Heart right ventricle (tissue), 16 donors: ENCODE results near the gene RANBP3. TPM values are rescaled to one million over a fixed set of nuclear protein-coding genes. Genes with fewer than 3 reads are reported as not detected.

Experiments
- ATAC-seq, 8 donors: fragments of 200-7000 bp; cut with Tn5 transposase; one replicate each; pipeline ENCODE4 v1.9.1; 2020; ENCODE audit warnings: mild to moderate bottlenecking in 8 of 8, moderate library complexity in 8 of 8, moderate number of reproducible peaks in 1 of 8
- DNase-seq, 2 donors: peaks; one replicate each; pipeline ENCODE4 v3.0.0-alpha.2; 2020
- H3K27ac ChIP-seq, 10 donors: fragments of 200-600 bp; sonication (generic) in 2 of 10; one replicate each; pipeline versions ENCODE4 v1.5.0 to v1.8.0; 2020 to 2022; ENCODE audit warnings: mild to moderate bottlenecking in 3 of 10
- H3K27me3 ChIP-seq, 7 donors: fragments of 200-600 bp; one replicate each; pipeline ENCODE4 v1.8.0; 2021 to 2022; ENCODE audit warnings: mild to moderate bottlenecking in 2 of 7
- H3K36me3 ChIP-seq, 9 donors: fragments of 200-600 bp; sonication (generic) in 1 of 9; one replicate each; pipeline versions ENCODE4 v1.5.0 to v1.8.0; 2020 to 2022; ENCODE audit warnings: mild to moderate bottlenecking in 2 of 9
- H3K4me1 ChIP-seq, 9 donors: fragments of 200-600 bp; sonication (generic) in 1 of 9; one replicate each; pipeline versions ENCODE4 v1.5.0 to v1.8.0; 2020 to 2022; ENCODE audit warnings: mild to moderate bottlenecking in 4 of 9
- H3K4me3 ChIP-seq, 10 donors: fragments of 200-600 bp; sonication (generic) in 2 of 10; one replicate each; pipeline versions ENCODE4 v1.5.0 to v1.8.0; 2020 to 2022; ENCODE audit warnings: mild to moderate bottlenecking in 7 of 10, moderate library complexity in 2 of 10
- H3K9me3 ChIP-seq, 11 donors: fragments of 200-600 bp in 10 of 11; sonication (generic) in 2 of 11; one replicate each; pipeline versions ENCODE4 v1.5.0 to v1.8.0; 2013 to 2022; ENCODE audit warnings: mild to moderate bottlenecking in 2 of 11, control low read depth in 1 of 11, moderate library complexity in 1 of 11
- CTCF ChIP-seq, 9 donors: fragments of 200-600 bp; sonication (generic) in 2 of 9; IDR thresholded peaks; one replicate each; pipeline versions ENCODE4 v1.5.0 to v1.8.0; 2021 to 2022; ENCODE audit warnings: antibody characterized with exemption in 9 of 9, mild to moderate bottlenecking in 5 of 9, moderate library complexity in 1 of 9
- WGBS, 2 donors: extraction: QIAGEN DNeasy Blood & Tissue Kit; methylation state at CpG; one replicate each; pipeline ENCODE4 v1.1.7; 2013; ENCODE audit warnings: inconsistent platforms in 1 of 2; 5-methylcytosine and 5-hydroxymethylcytosine counted together
- intact Hi-C, 10 donors: fragments of 100-400 bp; cut with DNase I; formaldehyde crosslinking; loops; one replicate each; pipeline versions ENCODE4 v1.11.1 to v1.14.2; 2022
- polyA plus RNA-seq, 2 donors: library from polyadenylated mRNA; stranded (reverse); fragments of 200-250 nt; gene quantifications; one replicate each; pipeline ENCODE4 v1.2.3, GENCODE V29; 2013
- total RNA-seq, 10 donors: library from RNA; stranded (reverse); fragmentation: NEBNext Ultra II Directional in 3 of 10; extraction: Animal tissue kit (Norgen Biotek cat#: 25700) in 3 of 10; gene quantifications; one replicate each; pipeline versions ENCODE4 v1.2.1 to v1.2.4, GENCODE V29; 2021 to 2023
- donor health status: Arrhythmogenic right ventricular cardiomyopathy.
- donor health status: ischemic (EF 13 %, LVEDD 7.1; RV severe dilation, severe dysfunction).
- donor health status: healthy with polysubstance abuse.
- donor health status: DM: no; HTN: yes; CAD: no.
- donor health status: DM: no; HTN: no; CAD: no.
- donor health status: ischemic (EF 25% LVEDD 6.9; RV normal size, moderate dysfunction).
- donor health status: ischemic (EF 25% LVEDD 5.7; RV mildly dilated, moderate dysfunction).
- donor health status: healthy.
- donor health status: DM: yes; HTN: yes; CAD: no.
- donor health status: Ischemic cardiomyopathy.
- donor health status: ischemic (EF 35%, LVEDD 5.7; RV mildly dilated, moderate dysfunction).
- donor health status: nonischemic (EF 11% LVEDD 7.7; RV severe dilation, severe dysfunction).
- donor health status: DM: yes; HTN: yes; CAD: no.
- donor health status: PGD.
- donor health status: ischemic (EF 29% LVEDD 5.4; RV normal size, mild dysfunction).
- donor health status: nonischemic (EF 23%, LVEDD 6.1; RV moderate dilation, normal function).

RANBP3 gene
- total and polyA plus RNA-seq, 12 donors, result 29.5 to 76.1 (median 63.0) TPM

GRCh38 chr19:5958851-5959122, 19.2 kb downstream of the RANBP3 start:
- Histone ChIP-seq H3K9me3 (no peaks in the 10 kb centered on the region), H3K27me3 (no peaks in the 10 kb centered on the region), H3K4me3 (no peak overlapping the region), H3K27ac (peak overlapping the region in 5 of 10 donors; percentile 17 to 55 (median 52)), H3K36me3 (peaks cover 0 to 11% (median 0%) of the 10 kb centered on the region in 9 donors), H3K4me1 (peaks cover 39 to 100% (median 91%) of the 10 kb centered on the region in 9 donors)
- TF ChIP-seq CTCF (IDR thresholded peaks at IDR 0.05), result no peak
- DNase-seq, result no peak
- 88 to 89% methylated on average over 10 of the region's 10 CpGs for WGBS, 2 donors
- intact Hi-C loops, result loop anchor here in 1 of 10 donors (10.0 kb wide), 1 partner anchor 614 kb away; the partner anchor contains the start of gene PTPRS
- no peak for ATAC-seq

- DNase-seq (no peak), ATAC-seq (no peak)
- 88 to 90% methylated on average over 21 of the region's 21 CpGs for WGBS, 2 donors
- Histone ChIP-seq H3K4me1 (peaks cover 42 to 100% (median 95%) of the 10 kb centered on the region in 9 donors), H3K27ac (peak overlapping the region in 4 of 10 donors; percentile 12 to 55 (median 35)), H3K4me3 (no peak overlapping the region), H3K9me3 (no peaks in the 10 kb centered on the region), H3K36me3 (peaks cover 0 to 11% (median 0%) of the 10 kb centered on the region in 9 donors), H3K27me3 (no peaks in the 10 kb centered on the region)
- TF ChIP-seq CTCF (IDR thresholded peaks at IDR 0.05), result no peak
- intact Hi-C loops, result loop anchor here in 1 of 10 donors (10.0 kb wide), 1 partner anchor 613 kb away; the partner anchor contains the start of gene PTPRS
Measured at GRCh38 chr19:5958074-5958850, 19.7 kb downstream of the RANBP3 start.

GRCh38 chr19:5957170-5957569, 20.8 kb downstream of the RANBP3 start:
- ATAC-seq (no peak), DNase-seq (no peak)
- H3K4me3 ChIP-seq, result no peak overlapping the region
- no peaks in the 10 kb centered on the region for H3K9me3 ChIP-seq
- H3K36me3 ChIP-seq, result peaks cover 0 to 11% (median 0%) of the 10 kb centered on the region in 9 donors
- H3K4me1 ChIP-seq, result peaks cover 45 to 100% (median 95%) of the 10 kb centered on the region in 9 donors
- TF ChIP-seq CTCF (IDR thresholded peaks at IDR 0.05), result no peak
- 68 to 70% methylated on average over 10 of the region's 10 CpGs for WGBS, 2 donors
- H3K27ac ChIP-seq, result peak overlapping the region in 2 of 10 donors; percentile 20 to 21
- intact Hi-C loops, result loop anchor here in 1 of 10 donors (10.0 kb wide), 1 partner anchor 612 kb away; the partner anchor contains the start of gene PTPRS
- no peaks in the 10 kb centered on the region for H3K27me3 ChIP-seq

GRCh38 chr19:5956728-5957127, 21.2 kb downstream of the RANBP3 start:
- TF ChIP-seq CTCF (IDR thresholded peaks at IDR 0.05), result no peak
- Histone ChIP-seq H3K4me3 (no peak overlapping the region), H3K4me1 (peaks cover 45 to 100% (median 95%) of the 10 kb centered on the region in 9 donors), H3K36me3 (peaks cover 0 to 11% (median 0%) of the 10 kb centered on the region in 9 donors), H3K9me3 (no peaks in the 10 kb centered on the region), H3K27me3 (no peaks in the 10 kb centered on the region), H3K27ac (peak overlapping the region in 3 of 10 donors; percentile 20 to 82 (median 68))
- 78 to 87% methylated on average over 12 of the region's 12 CpGs for WGBS, 2 donors
- intact Hi-C loops, result loop anchor here in 1 of 10 donors (10.0 kb wide), 1 partner anchor 612 kb away; the partner anchor contains the start of gene PTPRS
- ATAC-seq (no peak), DNase-seq (no peak)
